Vagina (tissue), 2 donors: ENCODE data around the gene GHDC. TPM values are rescaled to one million over a fixed set of nuclear protein-coding genes. Genes with fewer than 3 reads are reported as not detected.
A peak's percentile ranks its signal among the peaks of the same experiment; 100 is the strongest.
"Not testable (repeated sequence)": the region's sequence is repeated elsewhere in the genome, so short reads cannot be mapped to it uniquely, and the experiment has no call there.

Experiments
- DNase-seq, 2 donors: peaks; one replicate each; pipeline ENCODE4 v3.0.0-alpha.2; 2017; ENCODE audit errors: extremely low spot score in 2 of 2
- H3K27ac ChIP-seq: fragments of 200-600 bp; sonication (generic); one replicate; pipeline ENCODE4 v1.5.1; 2019
- H3K27me3 ChIP-seq: fragments of 200-600 bp; sonication (generic); one replicate; pipeline ENCODE4 v1.5.1; 2019
- H3K36me3 ChIP-seq, 2 donors: fragments of 200-600 bp; sonication (generic); one replicate each; pipeline ENCODE4 v1.5.1; 2017 to 2019
- H3K4me1 ChIP-seq: fragments of 200-600 bp; sonication (generic); one replicate; pipeline ENCODE4 v1.5.1; 2019
- H3K4me3 ChIP-seq, 2 donors: fragments of 200-600 bp; sonication (generic); 1 replicate in 1 of 2; 2 replicates in 1 of 2; pipeline ENCODE4 v1.5.1; 2016 to 2019
- H3K9me3 ChIP-seq: fragments of 200-600 bp; sonication (generic); one replicate; pipeline ENCODE4 v1.5.1; 2019
- POLR2A ChIP-seq, 2 donors: fragments of 450-650 bp; IDR thresholded peaks; one replicate each; pipeline ENCODE4 v1.6.1; 2017; ENCODE audit warnings: antibody characterized with exemption in 2 of 2, mild to moderate bottlenecking in 2 of 2, moderate library complexity in 2 of 2
- POLR2AphosphoS5 ChIP-seq, 2 donors: sonication (generic); formaldehyde crosslinking; IDR thresholded peaks; one replicate each; pipeline ENCODE4 v1.9.0; 2017; ENCODE audit warnings: antibody characterized with exemption in 2 of 2, mild to moderate bottlenecking in 2 of 2, low read depth in 1 of 2; ENCODE audit not compliant: insufficient read depth in 1 of 2
- intact Hi-C: fragments of 100-400 bp; cut with DNase I; formaldehyde crosslinking; loops from one replicate; pipeline ENCODE4 v1.15.1; 2023
- total RNA-seq: library from RNA; depleted of rRNA; stranded (reverse); fragments of >200 nt; gene quantifications from one replicate; pipeline ENCODE4 v1.2.3, GENCODE V29; 2016
- TF ChIP-seq, protein P1 (sequence below), 3 experiments: fragments of 450-650 bp in 2 of 3; fragments of 200-600 bp in 1 of 3; sonication (generic) in 1 of 3; IDR thresholded peaks; one replicate each; pipeline ENCODE4 v1.5.1; 2017 to 2019; ENCODE audit warnings: antibody characterized with exemption in 3 of 3, mild to moderate bottlenecking in 2 of 3, moderate library complexity in 2 of 3

GHDC gene
- total RNA-seq, 1 donor from 2014 or later, result 35.1 TPM

DNA sequence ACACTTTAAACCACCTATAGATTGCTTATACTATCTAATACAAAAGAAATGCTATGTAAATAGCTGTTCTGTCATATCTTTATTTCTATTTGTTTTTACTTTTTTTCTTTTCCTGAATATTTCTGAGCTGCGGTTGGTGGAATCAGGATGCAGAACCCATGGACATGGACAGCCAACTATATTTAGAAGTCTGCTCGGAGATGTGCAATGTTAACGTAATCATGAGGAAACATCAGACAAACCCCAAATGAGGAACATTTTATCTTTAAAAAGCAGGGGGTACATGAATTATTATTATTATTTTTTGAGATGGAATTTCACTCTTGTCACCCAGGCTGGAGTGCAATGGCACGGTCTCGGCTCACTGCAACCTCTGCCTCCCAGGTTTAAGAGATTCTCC lies 31.4 kb upstream of the GHDC start:
- no peak for DNase-seq
- Histone ChIP-seq H3K36me3 (peaks cover 0 to 38% of the 10 kb centered on the region in 2 donors), H3K9me3 (no peaks in the 10 kb centered on the region), H3K27ac (no peak overlapping the region), H3K27me3 (no peaks in the 10 kb centered on the region), H3K4me1 (peaks cover 11% of the 10 kb centered on the region), H3K4me3 (no peak overlapping the region)
- intact Hi-C loops, result no loop called here
- TF ChIP-seq POLR2AphosphoS5 (IDR thresholded peaks at IDR 0.05; ENCODE audit: insufficient read depth in 1 of 2, low read depth in 1 of 2) (no peak), POLR2A (IDR thresholded peaks at IDR 0.05) (no peak)
- TF ChIP-seq, protein P1, sequence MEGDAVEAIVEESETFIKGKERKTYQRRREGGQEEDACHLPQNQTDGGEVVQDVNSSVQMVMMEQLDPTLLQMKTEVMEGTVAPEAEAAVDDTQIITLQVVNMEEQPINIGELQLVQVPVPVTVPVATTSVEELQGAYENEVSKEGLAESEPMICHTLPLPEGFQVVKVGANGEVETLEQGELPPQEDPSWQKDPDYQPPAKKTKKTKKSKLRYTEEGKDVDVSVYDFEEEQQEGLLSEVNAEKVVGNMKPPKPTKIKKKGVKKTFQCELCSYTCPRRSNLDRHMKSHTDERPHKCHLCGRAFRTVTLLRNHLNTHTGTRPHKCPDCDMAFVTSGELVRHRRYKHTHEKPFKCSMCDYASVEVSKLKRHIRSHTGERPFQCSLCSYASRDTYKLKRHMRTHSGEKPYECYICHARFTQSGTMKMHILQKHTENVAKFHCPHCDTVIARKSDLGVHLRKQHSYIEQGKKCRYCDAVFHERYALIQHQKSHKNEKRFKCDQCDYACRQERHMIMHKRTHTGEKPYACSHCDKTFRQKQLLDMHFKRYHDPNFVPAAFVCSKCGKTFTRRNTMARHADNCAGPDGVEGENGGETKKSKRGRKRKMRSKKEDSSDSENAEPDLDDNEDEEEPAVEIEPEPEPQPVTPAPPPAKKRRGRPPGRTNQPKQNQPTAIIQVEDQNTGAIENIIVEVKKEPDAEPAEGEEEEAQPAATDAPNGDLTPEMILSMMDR (IDR thresholded peaks at IDR 0.05), result no peak

DNA sequence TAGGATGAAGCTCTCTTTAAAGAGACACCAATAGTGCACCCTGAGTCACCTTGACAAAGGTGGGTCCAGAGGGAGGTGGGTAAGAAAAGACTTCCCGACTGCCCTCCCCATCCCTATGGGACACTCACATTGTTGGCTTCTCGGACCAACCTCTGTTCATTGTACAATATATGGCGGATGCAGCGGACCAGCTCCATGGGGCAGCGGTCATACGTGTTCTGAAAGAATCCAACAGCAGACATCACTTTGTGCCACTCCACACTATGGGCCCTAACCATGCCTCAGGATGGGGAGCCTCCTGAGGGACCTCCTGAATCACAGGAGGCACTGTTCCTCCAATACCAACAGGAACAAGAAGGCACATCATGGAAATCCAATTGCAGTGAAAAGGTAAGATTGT lies 30.4 kb upstream of the GHDC start:
- Histone ChIP-seq H3K27ac (no peak overlapping the region), H3K36me3 (peaks cover 0 to 38% of the 10 kb centered on the region in 2 donors), H3K9me3 (no peaks in the 10 kb centered on the region), H3K4me1 (peaks cover 11% of the 10 kb centered on the region), H3K4me3 (no peak overlapping the region), H3K27me3 (no peaks in the 10 kb centered on the region)
- TF ChIP-seq POLR2AphosphoS5 (IDR thresholded peaks at IDR 0.05; ENCODE audit: insufficient read depth in 1 of 2, low read depth in 1 of 2) (no peak), POLR2A (IDR thresholded peaks at IDR 0.05) (no peak)
- TF ChIP-seq, protein P1 (IDR thresholded peaks at IDR 0.05), result no peak
- intact Hi-C loops, result no loop called here
- no peak for DNase-seq

DNA sequence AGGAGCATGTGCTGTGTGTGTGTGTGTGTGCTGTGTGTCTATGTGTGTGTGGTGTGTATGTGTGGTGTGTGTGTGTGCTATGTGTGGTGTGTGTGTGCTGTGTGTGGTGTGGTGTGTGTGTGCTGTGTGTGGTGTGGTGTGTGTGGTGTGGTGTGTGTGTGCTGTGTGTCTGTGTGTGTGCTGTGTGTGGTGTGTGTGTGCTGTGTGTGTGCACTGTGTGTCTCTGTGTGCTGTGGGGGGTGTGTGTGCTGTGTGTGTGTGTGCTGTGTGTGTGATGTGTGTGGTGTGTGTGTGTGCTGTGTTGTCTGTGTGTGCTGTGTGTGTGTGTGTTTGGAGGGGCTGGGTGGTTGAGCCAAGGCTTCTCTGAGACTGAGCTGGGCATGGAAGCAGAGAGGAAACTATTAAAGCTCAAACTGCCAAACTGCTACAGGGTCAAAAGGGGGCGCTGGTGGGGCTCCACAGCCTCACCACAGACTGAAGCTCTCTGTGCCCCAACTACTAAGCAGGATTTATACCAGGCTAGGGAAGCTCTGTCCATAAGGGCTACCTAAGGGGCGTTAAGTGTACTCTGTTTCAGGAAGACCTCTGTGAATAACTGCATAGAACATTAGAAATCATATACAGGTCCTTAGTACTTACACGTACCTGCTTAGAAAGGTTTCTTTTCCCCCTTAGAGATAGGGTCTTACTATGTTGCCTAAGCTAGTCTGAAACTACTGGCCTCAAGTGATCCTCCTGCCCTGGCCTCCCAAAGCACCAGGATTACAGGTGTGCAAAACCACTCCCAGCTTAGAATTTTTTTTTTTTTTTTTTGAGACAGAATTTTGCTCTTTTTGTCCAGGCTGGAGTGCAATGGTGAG lies 27.8 kb upstream of the GHDC start:
- no peaks in the 10 kb centered on the region for H3K9me3 ChIP-seq
- H3K4me1 ChIP-seq, result no peaks in the 10 kb centered on the region
- H3K4me3 ChIP-seq, result no peak overlapping the region
- TF ChIP-seq POLR2A (IDR thresholded peaks at IDR 0.05), result no peak
- TF ChIP-seq POLR2AphosphoS5 (IDR thresholded peaks at IDR 0.05; ENCODE audit: insufficient read depth in 1 of 2, low read depth in 1 of 2), result no peak
- TF ChIP-seq, protein P1 (IDR thresholded peaks at IDR 0.05), result peak in 1 of 3 experiments; percentile 34
- no peak overlapping the region for H3K27ac ChIP-seq
- no peaks in the 10 kb centered on the region for H3K27me3 ChIP-seq
- intact Hi-C loops, result no loop called here
- DNase-seq, result no peak
- peaks cover 0 to 58% of the 10 kb centered on the region in 2 donors for H3K36me3 ChIP-seq

DNA sequence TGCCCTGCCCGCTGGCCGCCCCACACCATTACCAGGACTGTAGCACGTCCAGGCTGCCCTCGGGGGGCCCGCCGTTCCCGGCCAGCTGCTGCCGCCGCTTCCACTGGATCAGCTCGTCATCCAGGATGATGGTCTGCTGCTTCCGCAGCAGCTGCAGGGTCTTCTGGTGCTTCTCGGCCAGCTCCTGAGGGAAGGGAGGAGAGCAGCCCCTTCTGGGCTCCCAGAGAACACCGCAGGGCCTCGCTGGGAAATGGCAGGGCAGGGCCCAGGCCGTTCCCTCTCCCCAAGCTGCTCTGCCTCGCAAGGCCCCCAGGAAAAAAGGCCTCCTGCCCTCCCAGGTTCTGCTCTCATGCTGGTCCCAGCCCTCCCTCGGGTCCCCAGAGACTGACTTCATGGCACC lies 25.0 kb upstream of the GHDC start:
- DNase-seq, H3K9me3 ChIP-seq, H3K27ac ChIP-seq, intact Hi-C loops, H3K4me1 ChIP-seq, H3K27me3 ChIP-seq, H3K4me3 ChIP-seq: not testable (repeated sequence)
- H3K36me3 ChIP-seq, result peaks cover 0 to 73% of the 10 kb centered on the region in 2 donors

DNA sequence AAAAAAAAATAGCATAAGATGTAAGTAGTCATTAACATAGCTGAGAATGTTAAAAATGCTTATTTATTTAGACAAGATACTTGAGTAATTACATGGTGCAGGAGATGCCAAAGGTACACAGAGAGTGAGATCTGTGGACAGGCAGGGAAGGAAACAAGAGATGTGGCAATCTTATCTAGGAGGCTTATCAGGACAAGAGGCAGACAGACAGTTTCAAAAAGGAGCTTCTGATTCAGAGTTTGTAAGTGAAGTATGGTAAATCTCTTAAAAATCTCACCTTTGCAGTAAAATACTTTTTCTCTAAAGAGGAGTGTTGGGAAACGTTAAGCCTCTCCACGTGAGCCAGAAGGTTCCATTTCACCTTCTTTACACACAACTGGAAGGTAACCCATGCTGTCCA lies 19.9 kb upstream of the GHDC start:
- peaks cover 6 to 84% of the 10 kb centered on the region in 2 donors for H3K36me3 ChIP-seq
- no peaks in the 10 kb centered on the region for H3K27me3 ChIP-seq
- no peaks in the 10 kb centered on the region for H3K9me3 ChIP-seq
- no peak for DNase-seq
- intact Hi-C loops, result no loop called here
- H3K4me3 ChIP-seq, result no peak overlapping the region
- TF ChIP-seq POLR2A (IDR thresholded peaks at IDR 0.05) (no peak), POLR2AphosphoS5 (IDR thresholded peaks at IDR 0.05; ENCODE audit: insufficient read depth in 1 of 2, low read depth in 1 of 2) (no peak)
- TF ChIP-seq, protein P1 (IDR thresholded peaks at IDR 0.05), result no peak
- H3K27ac ChIP-seq, result no peak overlapping the region
- no peaks in the 10 kb centered on the region for H3K4me1 ChIP-seq
